Vagina (tissue), 2 donors: ENCODE measurements around the gene CASZ1. TPM values are rescaled to one million over a fixed set of nuclear protein-coding genes. Genes with fewer than 3 reads are reported as not detected.

Experiments used
- DNase-seq, 2 donors: peaks; one replicate each; pipeline ENCODE4 v3.0.0-alpha.2; 2017; ENCODE audit errors: extremely low spot score in 2 of 2
- H3K27ac ChIP-seq: fragments of 200-600 bp; sonication (generic); one replicate; pipeline ENCODE4 v1.5.1; 2019
- H3K27me3 ChIP-seq: fragments of 200-600 bp; sonication (generic); one replicate; pipeline ENCODE4 v1.5.1; 2019
- H3K36me3 ChIP-seq, 2 donors: fragments of 200-600 bp; sonication (generic); one replicate each; pipeline ENCODE4 v1.5.1; 2017 to 2019
- H3K4me1 ChIP-seq: fragments of 200-600 bp; sonication (generic); one replicate; pipeline ENCODE4 v1.5.1; 2019
- H3K4me3 ChIP-seq, 2 donors: fragments of 200-600 bp; sonication (generic); 1 replicate in 1 of 2; 2 replicates in 1 of 2; pipeline ENCODE4 v1.5.1; 2016 to 2019
- H3K9me3 ChIP-seq: fragments of 200-600 bp; sonication (generic); one replicate; pipeline ENCODE4 v1.5.1; 2019
- CTCF ChIP-seq, 3 experiments: fragments of 450-650 bp in 2 of 3; fragments of 200-600 bp in 1 of 3; sonication (generic) in 1 of 3; IDR thresholded peaks; one replicate each; pipeline ENCODE4 v1.5.1; 2017 to 2019; ENCODE audit warnings: antibody characterized with exemption in 3 of 3, mild to moderate bottlenecking in 2 of 3, moderate library complexity in 2 of 3
- POLR2A ChIP-seq, 2 donors: fragments of 450-650 bp; IDR thresholded peaks; one replicate each; pipeline ENCODE4 v1.6.1; 2017; ENCODE audit warnings: antibody characterized with exemption in 2 of 2, mild to moderate bottlenecking in 2 of 2, moderate library complexity in 2 of 2
- POLR2AphosphoS5 ChIP-seq, 2 donors: sonication (generic); formaldehyde crosslinking; IDR thresholded peaks; one replicate each; pipeline ENCODE4 v1.9.0; 2017; ENCODE audit warnings: antibody characterized with exemption in 2 of 2, mild to moderate bottlenecking in 2 of 2, low read depth in 1 of 2; ENCODE audit not compliant: insufficient read depth in 1 of 2
- intact Hi-C: fragments of 100-400 bp; cut with DNase I; formaldehyde crosslinking; loops from one replicate; pipeline ENCODE4 v1.15.1; 2023
- total RNA-seq: library from RNA; depleted of rRNA; stranded (reverse); fragments of >200 nt; gene quantifications from one replicate; pipeline ENCODE4 v1.2.3, GENCODE V29; 2016

Gene CASZ1
- total RNA-seq, 1 donor from 2014 or later: 30.7 TPM

GRCh38 chr1:10768552-10768951 is 27.9 kb downstream of the CASZ1 start:
- peaks cover 68% of the 10 kb centered on the region for H3K4me1 ChIP-seq

GRCh38 chr1:10767282-10767681 is 29.2 kb downstream of the CASZ1 start:
- intact Hi-C loops: no loop called here
- no peak for DNase-seq
- Histone ChIP-seq H3K27me3 (no peaks in the 10 kb centered on the region), H3K36me3 (no peaks in the 10 kb centered on the region), H3K9me3 (no peaks in the 10 kb centered on the region), H3K4me1 (peaks cover 65% of the 10 kb centered on the region), H3K4me3 (no peak overlapping the region), H3K27ac (peak overlapping the region; percentile 67)
- no peak for TF ChIP-seq POLR2AphosphoS5 (IDR thresholded peaks at IDR 0.05; ENCODE audit: insufficient read depth in 1 of 2, low read depth in 1 of 2)
- no peak for TF ChIP-seq POLR2A (IDR thresholded peaks at IDR 0.05)
- TF ChIP-seq CTCF (IDR thresholded peaks at IDR 0.05): no peak

More at GRCh38 chr1:10768552-10768951, 27.9 kb downstream of the CASZ1 start:
- no peak overlapping the region for H3K4me3 ChIP-seq
- H3K27ac ChIP-seq: no peak overlapping the region
- no peaks in the 10 kb centered on the region for H3K9me3 ChIP-seq
- H3K36me3 ChIP-seq: no peaks in the 10 kb centered on the region
- intact Hi-C loops: no loop called here
- no peaks in the 10 kb centered on the region for H3K27me3 ChIP-seq
- DNase-seq: no peak
- TF ChIP-seq CTCF (IDR thresholded peaks at IDR 0.05) (no peak), POLR2A (IDR thresholded peaks at IDR 0.05) (no peak)

- Histone ChIP-seq H3K36me3 (no peaks in the 10 kb centered on the region), H3K4me1 (peaks cover 65% of the 10 kb centered on the region), H3K27ac (peak overlapping the region; percentile 67), H3K9me3 (no peaks in the 10 kb centered on the region), H3K27me3 (no peaks in the 10 kb centered on the region), H3K4me3 (no peak overlapping the region)
- DNase-seq: no peak
- intact Hi-C loops: no loop called here
- TF ChIP-seq POLR2AphosphoS5 (IDR thresholded peaks at IDR 0.05; ENCODE audit: insufficient read depth in 1 of 2, low read depth in 1 of 2) (peak in 1 of 2 donors; percentile 8), CTCF (IDR thresholded peaks at IDR 0.05) (no peak)
These were observed 30.5 kb downstream of the CASZ1 start for GRCh38 chr1:10765734-10766478.

GRCh38 chr1:10765304-10765703 is 31.1 kb downstream of the CASZ1 start:
- peaks cover 61% of the 10 kb centered on the region for H3K4me1 ChIP-seq
- TF ChIP-seq CTCF (IDR thresholded peaks at IDR 0.05) (no peak), POLR2A (IDR thresholded peaks at IDR 0.05) (no peak), POLR2AphosphoS5 (IDR thresholded peaks at IDR 0.05; ENCODE audit: insufficient read depth in 1 of 2, low read depth in 1 of 2) (no peak)
- H3K27ac ChIP-seq: peak overlapping the region; percentile 67
- no peaks in the 10 kb centered on the region for H3K9me3 ChIP-seq
- intact Hi-C loops: no loop called here
- H3K36me3 ChIP-seq: no peaks in the 10 kb centered on the region
- no peaks in the 10 kb centered on the region for H3K27me3 ChIP-seq
- no peak for DNase-seq
- H3K4me3 ChIP-seq: no peak overlapping the region

GRCh38 chr1:10764296-10764798 is 32.1 kb downstream of the CASZ1 start:
- TF ChIP-seq CTCF (IDR thresholded peaks at IDR 0.05) (no peak), POLR2A (IDR thresholded peaks at IDR 0.05) (no peak), POLR2AphosphoS5 (IDR thresholded peaks at IDR 0.05; ENCODE audit: insufficient read depth in 1 of 2, low read depth in 1 of 2) (no peak)
- intact Hi-C loops: no loop called here
- peaks cover 61% of the 10 kb centered on the region for H3K4me1 ChIP-seq
- peak overlapping the region; percentile 34 for H3K27ac ChIP-seq
- no peaks in the 10 kb centered on the region for H3K27me3 ChIP-seq
- no peak overlapping the region for H3K4me3 ChIP-seq
- H3K9me3 ChIP-seq: no peaks in the 10 kb centered on the region
- DNase-seq: no peak
- H3K36me3 ChIP-seq: no peaks in the 10 kb centered on the region
